Cardiac fibroblast (primary cell): Measurements from ENCODE around the gene ATP10B.

Experiments
- DNase-seq, 2 donors: peaks; one replicate each; pipeline versions ENCODE4 v3.0.0 to v3.0.0-alpha.2; 2010; ENCODE audit warnings: low read depth in 2 of 2
- H3K4me3 ChIP-seq, 2 donors: replicated peaks in 1 of 2; 1 replicate in 1 of 2; 2 replicates in 1 of 2; pipeline ENCODE4 v1.5.1; 2011; ENCODE audit warnings: low read depth in 2 of 2, low read length in 2 of 2, mild to moderate bottlenecking in 2 of 2, moderate library complexity in 1 of 2
- TF ChIP-seq, protein P1 (sequence below): IDR thresholded peaks from one replicate; pipeline ENCODE4 v1.5.1; 2011; ENCODE audit warnings: low read depth, mild to moderate bottlenecking, low read length, inconsistent platforms

The ATP10B gene

DNA sequence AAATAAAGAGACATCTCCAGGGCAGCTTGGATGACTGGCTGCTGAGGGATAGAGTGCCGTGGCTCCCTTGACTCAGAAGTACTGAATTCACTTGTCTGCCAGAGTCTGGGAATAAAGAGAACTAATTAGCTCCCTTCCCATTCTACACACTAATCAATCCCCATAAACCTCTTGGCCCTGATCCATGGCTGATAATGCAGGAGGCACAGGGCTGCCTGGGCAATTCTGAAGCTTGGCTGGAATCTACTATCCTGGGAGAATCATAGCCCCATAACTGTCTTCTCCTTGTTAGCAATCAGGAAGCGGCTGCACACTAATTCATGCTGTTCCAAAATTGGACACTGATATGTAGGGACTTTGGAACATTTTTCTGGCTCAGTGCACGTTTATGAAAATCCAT is 232.6 kb downstream of the ATP10B start:
- TF ChIP-seq, protein P1, sequence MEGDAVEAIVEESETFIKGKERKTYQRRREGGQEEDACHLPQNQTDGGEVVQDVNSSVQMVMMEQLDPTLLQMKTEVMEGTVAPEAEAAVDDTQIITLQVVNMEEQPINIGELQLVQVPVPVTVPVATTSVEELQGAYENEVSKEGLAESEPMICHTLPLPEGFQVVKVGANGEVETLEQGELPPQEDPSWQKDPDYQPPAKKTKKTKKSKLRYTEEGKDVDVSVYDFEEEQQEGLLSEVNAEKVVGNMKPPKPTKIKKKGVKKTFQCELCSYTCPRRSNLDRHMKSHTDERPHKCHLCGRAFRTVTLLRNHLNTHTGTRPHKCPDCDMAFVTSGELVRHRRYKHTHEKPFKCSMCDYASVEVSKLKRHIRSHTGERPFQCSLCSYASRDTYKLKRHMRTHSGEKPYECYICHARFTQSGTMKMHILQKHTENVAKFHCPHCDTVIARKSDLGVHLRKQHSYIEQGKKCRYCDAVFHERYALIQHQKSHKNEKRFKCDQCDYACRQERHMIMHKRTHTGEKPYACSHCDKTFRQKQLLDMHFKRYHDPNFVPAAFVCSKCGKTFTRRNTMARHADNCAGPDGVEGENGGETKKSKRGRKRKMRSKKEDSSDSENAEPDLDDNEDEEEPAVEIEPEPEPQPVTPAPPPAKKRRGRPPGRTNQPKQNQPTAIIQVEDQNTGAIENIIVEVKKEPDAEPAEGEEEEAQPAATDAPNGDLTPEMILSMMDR: no peak
- H3K4me3 ChIP-seq: no peak overlapping the region
- DNase-seq: no peak

- TF ChIP-seq, protein P1: no peak
- H3K4me3 ChIP-seq: no peak overlapping the region
- no peak for DNase-seq
Measured at GRCh38 chr5:160618286-160618685, 233.7 kb downstream of the ATP10B start.

- TF ChIP-seq, protein P1: no peak
- no peak overlapping the region for H3K4me3 ChIP-seq
- DNase-seq: no peak
Measured at GRCh38 chr5:160616712-160617497, 235.1 kb downstream of the ATP10B start.

DNA sequence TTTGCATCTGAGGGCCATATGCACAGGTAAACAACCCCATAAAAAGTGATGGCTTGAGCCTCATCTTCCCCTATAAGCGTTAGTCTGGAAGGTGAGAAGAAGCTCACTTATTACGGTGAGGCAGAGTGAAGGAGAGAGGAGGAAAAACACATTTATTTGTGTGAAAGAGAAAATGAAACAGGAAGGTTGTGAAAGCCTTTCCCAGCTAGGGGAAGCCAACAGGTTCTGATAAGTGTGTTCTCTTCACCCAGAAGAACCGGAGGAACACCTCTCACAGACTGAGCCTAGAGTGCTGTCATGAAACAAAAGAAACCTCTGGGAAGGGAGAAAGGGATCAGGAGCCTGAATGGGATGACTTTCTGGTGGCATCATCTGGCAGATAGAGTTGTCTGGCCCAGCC is 237.9 kb downstream of the ATP10B start:
- DNase-seq: no peak
- TF ChIP-seq, protein P1: no peak
- no peak overlapping the region for H3K4me3 ChIP-seq

DNA sequence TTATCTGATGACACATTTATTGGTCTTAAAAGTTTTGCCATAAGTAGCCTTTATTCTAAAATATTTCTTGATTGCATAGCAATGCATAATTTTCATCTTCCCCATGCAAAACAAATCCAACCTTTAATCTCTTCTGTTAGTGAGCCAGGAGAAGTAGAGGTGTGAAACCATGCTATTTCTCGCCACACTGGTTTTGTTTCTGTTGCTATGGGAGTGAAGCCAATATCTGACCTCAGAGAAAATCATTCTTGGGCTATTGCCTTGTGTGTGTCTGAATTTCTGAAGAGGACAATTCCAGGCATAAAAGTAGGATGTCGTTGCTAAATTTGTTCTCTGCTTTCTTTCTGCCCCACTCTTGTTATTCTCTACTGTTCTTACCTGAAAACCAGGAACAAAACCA is 246.7 kb downstream of the ATP10B start:
- no peak for DNase-seq
- TF ChIP-seq, protein P1: no peak
- no peak overlapping the region for H3K4me3 ChIP-seq

DNA sequence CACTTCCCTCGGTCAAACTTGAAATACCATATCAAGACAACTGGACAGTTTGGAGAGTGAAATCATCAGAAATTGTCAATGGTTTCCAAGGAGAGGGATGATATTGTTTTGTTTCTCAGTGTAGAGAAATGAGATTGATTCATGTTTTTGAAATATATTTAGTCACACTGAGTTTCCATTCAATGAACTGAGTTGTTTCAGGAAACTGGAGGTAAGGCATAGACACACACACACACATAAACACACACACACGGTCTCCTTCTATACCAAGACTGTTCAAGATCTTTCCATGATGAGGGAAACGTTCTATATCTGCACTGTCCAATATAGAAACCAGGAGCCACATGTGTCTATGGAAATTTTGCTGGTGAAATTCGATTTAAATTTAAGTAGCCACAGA is 247.5 kb downstream of the ATP10B start:
- TF ChIP-seq, protein P1: no peak
- no peak overlapping the region for H3K4me3 ChIP-seq
- no peak for DNase-seq

DNA sequence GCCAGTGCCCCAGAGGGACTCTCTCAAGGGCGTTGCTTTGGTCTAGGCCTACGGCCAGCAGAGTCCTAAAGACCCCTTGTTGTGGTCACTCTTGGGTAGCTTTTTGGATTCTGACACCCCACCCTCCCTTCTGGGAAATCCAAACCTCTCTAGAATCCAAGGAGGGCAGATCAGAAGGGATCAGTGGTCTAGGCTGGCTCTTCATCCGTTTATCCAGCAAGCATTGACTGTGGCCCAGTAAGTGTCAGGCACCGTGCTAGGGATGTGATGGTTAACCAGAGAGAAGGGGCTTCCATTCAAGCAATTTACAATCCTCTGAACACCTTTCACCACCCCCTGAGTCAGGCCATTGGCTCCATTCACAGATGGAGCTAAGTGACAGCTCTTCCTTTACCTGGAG is 249.3 kb downstream of the ATP10B start:
- TF ChIP-seq, protein P1: no peak
- DNase-seq: no peak
- H3K4me3 ChIP-seq: no peak overlapping the region
